Neuronal stem cell (in vitro differentiated cells): Measurements from ENCODE around the gene MAZ.

Experiments
- DNase-seq: peaks from one replicate; pipeline ENCODE4 v3.0.0-alpha.2; 2013; ENCODE audit warnings: low spot score
- H2AFZ ChIP-seq: one replicate; pipeline ENCODE4 v1.6.1; 2013; ENCODE audit warnings: mild to moderate bottlenecking, low read length, inconsistent platforms
- H2AK5ac ChIP-seq: 2 replicates; pipeline ENCODE4 v1.6.1; 2013; ENCODE audit warnings: low read depth, mild to moderate bottlenecking, inconsistent platforms, low read length, moderate library complexity, mixed read lengths
- H2BK120ac ChIP-seq: 2 replicates; pipeline ENCODE4 v1.6.1; 2013; ENCODE audit warnings: low read depth, mild to moderate bottlenecking, inconsistent platforms, low read length, moderate library complexity, mixed read lengths
- H2BK12ac ChIP-seq: one replicate; pipeline ENCODE4 v1.6.1; 2013; ENCODE audit warnings: low read length, inconsistent platforms
- H2BK15ac ChIP-seq: 2 replicates; pipeline ENCODE4 v1.6.1; 2013; ENCODE audit warnings: mild to moderate bottlenecking, low read length, inconsistent platforms, mixed read lengths
- H2BK5ac ChIP-seq: one replicate; pipeline ENCODE4 v1.6.1; 2013; ENCODE audit warnings: inconsistent platforms, mild to moderate bottlenecking, low read length, moderate library complexity
- H3K14ac ChIP-seq: one replicate; pipeline ENCODE4 v1.6.1; 2013; ENCODE audit warnings: low read length, inconsistent platforms
- H3K18ac ChIP-seq: 2 replicates; pipeline ENCODE4 v1.6.1; 2013; ENCODE audit warnings: low read length, inconsistent platforms
- H3K23ac ChIP-seq: 2 replicates; pipeline ENCODE4 v1.6.1; 2013; ENCODE audit warnings: low read depth, mild to moderate bottlenecking, mixed read lengths, low read length, inconsistent platforms; ENCODE audit not compliant: poor library complexity
- H3K27ac ChIP-seq: replicated peaks from 3 replicates; pipeline ENCODE4 v1.5.1; 2013; ENCODE audit warnings: low read length, inconsistent platforms
- H3K27me3 ChIP-seq, 3 experiments: 2 replicates each; pipeline ENCODE4 v1.6.1; 2013; ENCODE audit warnings: low read length in 3 of 3, mild to moderate bottlenecking in 2 of 3, inconsistent platforms in 1 of 3, low read depth in 1 of 3, mixed read lengths in 1 of 3, moderate library complexity in 1 of 3; ENCODE audit not compliant: control insufficient read depth in 3 of 3, insufficient read depth in 3 of 3
- H3K36me3 ChIP-seq, 2 donors: replicated peaks in 1 of 2; 2 replicates each; pipeline ENCODE4 v1.6.1; 2013; ENCODE audit warnings: low read length in 2 of 2; ENCODE audit not compliant: control insufficient read depth in 2 of 2, insufficient read depth in 2 of 2
- H3K4ac ChIP-seq: 2 replicates; pipeline ENCODE4 v1.6.1; 2013; ENCODE audit warnings: inconsistent platforms, mild to moderate bottlenecking, low read length, moderate library complexity
- H3K4me1 ChIP-seq, 2 donors: 1 replicate in 1 of 2; 2 replicates in 1 of 2; pipeline ENCODE4 v1.6.1; 2013; ENCODE audit warnings: low read length in 2 of 2, low read depth in 1 of 2; ENCODE audit not compliant: control insufficient read depth in 2 of 2, insufficient read depth in 1 of 2
- H3K4me2 ChIP-seq: one replicate; pipeline ENCODE4 v1.6.1; 2013; ENCODE audit warnings: mild to moderate bottlenecking, low read length, inconsistent platforms; ENCODE audit not compliant: insufficient read depth, poor library complexity, severe bottlenecking
- H3K4me3 ChIP-seq, 2 donors: 2 replicates each; pipeline ENCODE4 v1.5.1; 2013; ENCODE audit warnings: low read length in 2 of 2, mild to moderate bottlenecking in 2 of 2, inconsistent platforms in 1 of 2, moderate library complexity in 1 of 2
- H3K79me1 ChIP-seq: one replicate; pipeline ENCODE4 v1.6.1; 2013; ENCODE audit warnings: low read depth, mild to moderate bottlenecking, inconsistent platforms, low read length, moderate library complexity
- H3K9ac ChIP-seq: one replicate; pipeline ENCODE4 v1.6.1; 2013; ENCODE audit warnings: mild to moderate bottlenecking, low read depth, low read length, inconsistent platforms; ENCODE audit not compliant: poor library complexity
- H3K9me3 ChIP-seq, 2 donors: replicated peaks in 1 of 2; 2 replicates each; pipeline versions ENCODE3 to v1.6.1; 2013; ENCODE audit warnings: low read length in 2 of 2, mild to moderate bottlenecking in 2 of 2, inconsistent platforms in 1 of 2, low read depth in 1 of 2, mixed read lengths in 1 of 2, moderate library complexity in 1 of 2; ENCODE audit not compliant: control insufficient read depth in 2 of 2, insufficient read depth in 1 of 2
- H4K8ac ChIP-seq: one replicate; pipeline ENCODE4 v1.6.1; 2013; ENCODE audit warnings: low read depth, mild to moderate bottlenecking, inconsistent platforms, low read length, moderate library complexity
- H4K91ac ChIP-seq: one replicate; pipeline ENCODE4 v1.6.1; 2013; ENCODE audit warnings: low read length, low read depth, mild to moderate bottlenecking, inconsistent platforms; ENCODE audit not compliant: poor library complexity
- WGBS, 2 donors: extraction: QIAGEN DNeasy Blood & Tissue Kit; methylation state at CpG; one replicate each; pipeline ENCODE4 v1.1.7; 2013; ENCODE audit warnings: missing lambda C conversion rate in 2 of 2, mixed read lengths in 1 of 2; ENCODE audit not compliant: insufficient read length in 2 of 2, insufficient replicate concordance in 1 of 2; ENCODE audit errors: extremely low coverage in 2 of 2; 5-methylcytosine and 5-hydroxymethylcytosine counted together

The MAZ gene

DNA sequence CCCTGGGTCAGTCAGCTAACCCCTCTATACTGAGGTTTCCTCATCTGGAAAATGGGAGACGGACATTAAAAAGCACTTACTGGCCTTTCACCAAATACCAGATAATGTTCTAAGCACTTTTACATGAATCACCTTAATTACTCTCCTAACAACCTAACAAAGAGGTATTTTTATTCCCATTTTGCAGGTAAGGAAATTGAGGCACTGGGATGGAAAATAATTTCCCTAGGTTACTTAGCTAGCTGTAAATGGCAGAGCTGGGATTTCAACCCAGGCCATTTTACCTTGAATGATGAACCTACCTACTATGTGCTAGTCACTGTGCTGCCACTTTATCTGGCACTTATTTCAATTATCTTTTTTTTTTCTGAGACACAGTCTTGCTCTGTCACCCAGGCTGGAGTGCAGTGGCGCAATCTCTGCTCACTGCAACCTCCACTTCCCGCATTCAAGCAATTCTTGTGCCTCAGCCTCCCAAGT, 12.1 kb upstream of the MAZ start:
- Histone ChIP-seq H3K36me3 (peaks cover 34 to 77% of the 10 kb centered on the region in 2 donors), H3K4me2 (no peak overlapping the region), H3K27ac (no peak overlapping the region), H3K4me1 (peaks cover 7 to 11% of the 10 kb centered on the region in 2 donors), H4K91ac (no peak overlapping the region), H3K27me3 (no peaks in the 10 kb centered on the region), H3K18ac (no peak overlapping the region), H2BK15ac (no peak overlapping the region), H2AFZ (no peak overlapping the region), H2AK5ac (no peak overlapping the region), H2BK120ac (no peak overlapping the region), H3K14ac (no peak overlapping the region), H3K9me3 (no peaks in the 10 kb centered on the region), H2BK5ac (no peak overlapping the region), H3K79me1 (peaks cover 8% of the 10 kb centered on the region), H3K9ac (no peak overlapping the region), H2BK12ac (no peak overlapping the region), H3K23ac (no peak overlapping the region), H3K4ac (no peak overlapping the region), H4K8ac (no peak overlapping the region), H3K4me3 (no peak overlapping the region)
- no peak for DNase-seq
- no CpG with 5 or more reads among the region's 3 CpGs for WGBS, 2 donors

DNA sequence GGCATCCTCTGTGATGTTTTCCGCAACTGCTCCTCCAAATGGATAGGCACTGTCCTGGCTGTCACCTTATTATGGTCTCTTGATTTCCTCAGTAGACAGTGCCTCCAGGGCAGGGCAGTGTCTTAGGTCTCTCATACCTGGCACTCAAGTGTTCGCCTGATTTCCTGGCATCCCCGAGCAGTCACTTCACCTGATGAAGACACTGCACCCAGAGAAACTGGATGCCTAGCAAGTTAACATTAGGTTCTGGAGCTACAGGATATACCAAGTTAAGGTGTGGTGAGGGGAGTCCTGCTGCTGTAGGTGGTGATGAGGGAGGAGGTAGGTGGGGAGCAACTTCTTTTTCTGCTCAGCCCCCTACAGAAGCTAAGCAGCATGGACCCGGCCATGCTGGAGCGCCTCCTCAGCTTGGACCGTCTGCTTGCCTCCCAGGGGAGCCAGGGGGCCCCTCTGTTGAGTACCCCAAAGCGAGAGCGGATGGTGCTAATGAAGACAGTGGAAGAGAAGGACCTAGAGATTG, 3.9 kb upstream of the MAZ start:
- WGBS, 2 donors = no CpG with 5 or more reads among the region's 8 CpGs
- H3K36me3 ChIP-seq = peaks cover 56 to 80% of the 10 kb centered on the region in 2 donors
- no peak for DNase-seq

GRCh38 chr16:29804020-29804419, 2.3 kb upstream of the MAZ start:
- DNase-seq = no peak
- no peak overlapping the region for H3K9ac ChIP-seq
- H2AK5ac ChIP-seq = no peak overlapping the region
- no peak overlapping the region for H2BK12ac ChIP-seq
- H3K4me3 ChIP-seq = no peak overlapping the region
- H3K23ac ChIP-seq = no peak overlapping the region
- peaks cover 0 to 2% of the 10 kb centered on the region in 2 donors for H3K9me3 ChIP-seq
- no peak overlapping the region for H3K14ac ChIP-seq
- no peak overlapping the region for H3K4me2 ChIP-seq
- peaks cover 13% of the 10 kb centered on the region for H3K79me1 ChIP-seq
- H3K4me1 ChIP-seq = peaks cover 17% of the 10 kb centered on the region in 2 donors
- peaks cover 51 to 78% of the 10 kb centered on the region in 2 donors for H3K36me3 ChIP-seq
- no peak overlapping the region for H2BK120ac ChIP-seq
- no peak overlapping the region for H3K4ac ChIP-seq
- H3K18ac ChIP-seq = no peak overlapping the region
- no peak overlapping the region for H4K91ac ChIP-seq
- H3K27me3 ChIP-seq = no peaks in the 10 kb centered on the region
- H2BK5ac ChIP-seq = no peak overlapping the region
- H2BK15ac ChIP-seq = no peak overlapping the region
- H4K8ac ChIP-seq = no peak overlapping the region
- H3K27ac ChIP-seq = peak overlapping the region; percentile 15
- no peak overlapping the region for H2AFZ ChIP-seq
- WGBS, 2 donors = no CpG with 5 or more reads among the region's 8 CpGs

More for the DNA sequence above, 3.9 kb upstream of the MAZ start:
- Histone ChIP-seq H3K4me3 (no peak overlapping the region), H4K8ac (no peak overlapping the region), H3K4me1 (peaks cover 6 to 10% of the 10 kb centered on the region in 2 donors), H2BK15ac (no peak overlapping the region), H3K27me3 (no peaks in the 10 kb centered on the region), H4K91ac (no peak overlapping the region), H3K23ac (no peak overlapping the region), H3K4me2 (no peak overlapping the region), H3K9me3 (peaks cover 0 to under 1% of the 10 kb centered on the region in 2 donors), H2AFZ (no peak overlapping the region), H3K14ac (no peak overlapping the region), H3K27ac (no peak overlapping the region), H2AK5ac (no peak overlapping the region), H3K4ac (no peak overlapping the region), H2BK12ac (no peak overlapping the region), H2BK5ac (no peak overlapping the region), H2BK120ac (no peak overlapping the region), H3K79me1 (peaks cover 2% of the 10 kb centered on the region), H3K18ac (no peak overlapping the region), H3K9ac (no peak overlapping the region)

DNA sequence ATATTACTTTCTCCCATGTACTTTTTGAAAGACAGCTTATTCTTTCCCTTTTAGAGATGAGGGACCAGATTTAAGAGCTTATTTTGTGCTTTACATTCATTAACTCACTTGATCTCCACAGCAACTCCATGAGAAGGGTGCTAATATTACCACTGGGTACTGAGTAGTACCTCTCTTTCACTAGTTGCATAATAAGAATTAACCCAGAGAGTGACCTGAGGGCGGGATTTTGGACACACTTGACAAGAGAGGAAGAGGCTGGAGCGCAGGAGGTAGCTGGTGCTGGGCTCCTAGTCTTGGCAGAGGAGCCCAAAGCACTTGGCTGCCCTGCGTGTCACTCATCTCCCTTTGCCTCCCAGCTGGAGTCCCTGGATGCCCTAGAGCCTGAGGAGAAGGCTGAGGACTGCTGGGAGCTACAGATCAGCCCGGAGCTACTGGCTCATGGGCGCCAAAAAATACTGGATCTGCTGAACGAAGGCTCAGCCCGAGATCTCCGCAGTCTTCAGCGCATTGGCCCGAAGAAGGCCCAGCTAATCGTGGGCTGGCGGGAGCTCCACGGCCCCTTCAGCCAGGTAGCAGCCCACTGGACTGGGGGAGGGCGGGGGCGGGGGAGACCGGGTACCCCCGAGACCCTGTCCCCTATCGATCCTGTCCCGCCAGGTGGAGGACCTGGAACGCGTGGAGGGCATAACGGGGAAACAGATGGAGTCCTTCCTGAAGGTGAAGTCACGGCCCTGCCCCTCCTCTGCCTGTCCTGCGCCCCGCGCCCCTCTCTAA, 1.7 kb upstream of the MAZ start:
- H2AFZ ChIP-seq = peak overlapping the region; percentile 70
- H3K23ac ChIP-seq = peak overlapping the region; percentile 99
- peaks cover 22% of the 10 kb centered on the region in 2 donors for H3K4me1 ChIP-seq
- H4K91ac ChIP-seq = no peak overlapping the region
- H3K9ac ChIP-seq = peak overlapping the region; percentile 98
- H3K9me3 ChIP-seq = peaks cover 0 to 2% of the 10 kb centered on the region in 2 donors
- peak overlapping the region; percentile 98 for H2BK5ac ChIP-seq
- H3K18ac ChIP-seq = peak overlapping the region; percentile 94
- H3K4ac ChIP-seq = peak overlapping the region; percentile 56
- H3K27ac ChIP-seq = peak overlapping the region; percentile 88
- peak overlapping the region; percentile 75 for H2BK15ac ChIP-seq
- DNase-seq = no peak
- peak overlapping the region; percentile 71 to 79 for H3K4me3 ChIP-seq
- H3K14ac ChIP-seq = no peak overlapping the region
- peak overlapping the region; percentile 84 for H3K4me2 ChIP-seq
- H3K79me1 ChIP-seq = peaks cover 18% of the 10 kb centered on the region
- H2BK12ac ChIP-seq = no peak overlapping the region
- WGBS, 2 donors = no CpG with 5 or more reads among the region's 26 CpGs
- peak overlapping the region; percentile 95 for H2BK120ac ChIP-seq
- peak overlapping the region; percentile 52 for H4K8ac ChIP-seq
- peaks cover 49 to 77% of the 10 kb centered on the region in 2 donors for H3K36me3 ChIP-seq
- H2AK5ac ChIP-seq = peak overlapping the region; percentile 100
- H3K27me3 ChIP-seq = no peaks in the 10 kb centered on the region
